Caco-2 (cell line): ENCODE results near the gene RPL38. TPM values are rescaled to one million over a fixed set of nuclear protein-coding genes. Genes with fewer than 3 reads are reported as not detected.

Source experiments
- BruUV-seq: library from RNA; stranded (reverse); fragments of 400-500 nt; replicated peaks from 2 replicates; lab custom pipeline; 2021; lab: Mats Ljungman, UMichigan
- CTCF ChIA-PET: fragments of 300-600 bp; sonication (Branson Sonifier 250); formaldehyde crosslinking; loops from one replicate; lab custom pipeline; 2022; ENCODE audit warnings: antibody characterized with exemption; lab: Charles Lee
- POLR2A ChIA-PET: fragments of 300-600 bp; sonication (Branson Sonifier 250); formaldehyde crosslinking; loops from one replicate; lab custom pipeline; 2022; ENCODE audit warnings: antibody characterized with exemption; lab: Charles Lee
- DNase-seq, 2 experiments: peaks; one replicate each; pipeline versions ENCODE4 v3.0.0 to v3.0.0-alpha.2; 2020 to 2022
- H3K27me3 ChIP-seq: replicated peaks from 2 replicates; pipeline ENCODE4 v1.6.0; 2011; ENCODE audit warnings: low read length; ENCODE audit not compliant: control insufficient read depth, insufficient read depth
- H3K36me3 ChIP-seq: 2 replicates; pipeline ENCODE4 v1.5.1; 2011; ENCODE audit warnings: low read length; ENCODE audit not compliant: control insufficient read depth, insufficient read depth
- H3K4me1 ChIP-seq: fragments of 250-450 bp; sonication (Bioruptor Pico); 2 replicates; pipeline ENCODE4 v1.5.1; 2020; ENCODE audit warnings: mild to moderate bottlenecking
- H3K4me3 ChIP-seq: 2 replicates; pipeline ENCODE4 v1.5.1; 2011; ENCODE audit warnings: low read depth, mild to moderate bottlenecking, control low read depth, low read length
- H3K9me3 ChIP-seq: fragments of 250-450 bp; sonication (Bioruptor Pico); 2 replicates; pipeline ENCODE4 v1.5.1; 2020; ENCODE audit warnings: mild to moderate bottlenecking, moderate library complexity
- H3K27ac Mint-ChIP-seq: one replicate; pipeline ENCODE4 v1.8.0; 2022; ENCODE audit warnings: mixed read lengths; ENCODE audit not compliant: unreplicated experiment
- H3K27me3 Mint-ChIP-seq: one replicate; pipeline ENCODE4 v1.8.0; 2022; ENCODE audit warnings: mixed read lengths; ENCODE audit not compliant: insufficient read depth, unreplicated experiment
- H3K36me3 Mint-ChIP-seq: one replicate; pipeline ENCODE4 v1.8.0; 2022; ENCODE audit warnings: mild to moderate bottlenecking, mixed read lengths; ENCODE audit not compliant: insufficient read depth, unreplicated experiment
- H3K4me1 Mint-ChIP-seq: one replicate; pipeline ENCODE4 v1.8.0; 2022; ENCODE audit warnings: low read depth, mixed read lengths; ENCODE audit not compliant: unreplicated experiment
- H3K4me3 Mint-ChIP-seq: one replicate; pipeline ENCODE4 v1.8.0; 2022; ENCODE audit warnings: mild to moderate bottlenecking, moderate library complexity, mixed read lengths; ENCODE audit not compliant: unreplicated experiment
- H3K9me3 Mint-ChIP-seq: one replicate; pipeline ENCODE4 v1.8.0; 2022; ENCODE audit warnings: mixed read lengths; ENCODE audit not compliant: unreplicated experiment
- intact Hi-C: fragments of 100-400 bp; cut with micrococcal nuclease; formaldehyde crosslinking; loops from one replicate; pipeline ENCODE4 v1.10.0; 2022; ENCODE audit not compliant: unreplicated experiment
- total RNA-seq: library from RNA; stranded (reverse); gene quantifications from 2 replicates; pipeline ENCODE4 v1.2.3, GENCODE V29; 2022
- TF ChIP-seq, protein P1 (sequence below), 2 experiments: fragments of 200-600 bp in 1 of 2; IDR thresholded peaks; 1 replicate in 1 of 2; 2 replicates in 1 of 2; pipeline versions ENCODE4 v1.5.1 to v1.8.0; 2011 to 2022; ENCODE audit warnings: antibody characterized with exemption in 1 of 2, control low read depth in 1 of 2, inconsistent platforms in 1 of 2, low read depth in 1 of 2, low read length in 1 of 2, mild to moderate bottlenecking in 1 of 2, moderate library complexity in 1 of 2; ENCODE audit not compliant: insufficient read depth in 1 of 2, severe bottlenecking in 1 of 2, unreplicated experiment in 1 of 2

RPL38 gene
- total RNA-seq, 1 experiment from 2014 or later = 1,319 TPM

DNA sequence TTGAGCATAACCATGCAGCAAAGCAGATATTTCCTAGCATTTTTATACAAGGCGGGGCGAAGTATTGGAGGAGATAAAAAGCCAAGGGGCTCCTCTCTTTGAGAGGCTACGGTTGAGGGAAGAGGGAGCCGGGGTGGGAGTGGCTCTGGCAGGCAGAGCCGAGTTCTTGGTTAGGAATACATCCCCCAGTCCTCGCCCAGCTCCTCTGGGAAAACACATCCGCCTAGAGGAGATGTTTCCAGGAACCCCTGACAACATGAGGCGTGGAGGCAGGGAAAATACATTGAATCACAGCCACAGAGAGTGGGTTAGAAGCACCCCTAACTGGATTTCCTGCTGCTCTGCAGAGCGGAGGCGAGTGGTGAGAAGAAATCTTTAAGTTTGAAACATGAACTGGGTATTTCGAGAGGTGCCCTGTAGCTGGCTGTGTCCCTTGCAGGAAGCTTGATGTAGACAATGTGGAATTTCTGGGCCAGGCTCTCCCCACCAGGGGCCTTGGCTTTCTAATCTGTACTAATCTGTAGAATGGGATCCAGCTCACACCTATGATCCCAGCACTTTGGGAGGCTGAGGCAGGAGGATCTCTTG, 37.2 kb downstream of the RPL38 start:
- POLR2A ChIA-PET = no interaction called here
- no peak for DNase-seq
- H3K4me1 Mint-ChIP-seq = no peaks in the 10 kb centered on the region
- no peak overlapping the region for H3K27ac Mint-ChIP-seq
- intact Hi-C loops = no loop called here
- H3K27me3 Mint-ChIP-seq = no peaks in the 10 kb centered on the region
- TF ChIP-seq, protein P1, sequence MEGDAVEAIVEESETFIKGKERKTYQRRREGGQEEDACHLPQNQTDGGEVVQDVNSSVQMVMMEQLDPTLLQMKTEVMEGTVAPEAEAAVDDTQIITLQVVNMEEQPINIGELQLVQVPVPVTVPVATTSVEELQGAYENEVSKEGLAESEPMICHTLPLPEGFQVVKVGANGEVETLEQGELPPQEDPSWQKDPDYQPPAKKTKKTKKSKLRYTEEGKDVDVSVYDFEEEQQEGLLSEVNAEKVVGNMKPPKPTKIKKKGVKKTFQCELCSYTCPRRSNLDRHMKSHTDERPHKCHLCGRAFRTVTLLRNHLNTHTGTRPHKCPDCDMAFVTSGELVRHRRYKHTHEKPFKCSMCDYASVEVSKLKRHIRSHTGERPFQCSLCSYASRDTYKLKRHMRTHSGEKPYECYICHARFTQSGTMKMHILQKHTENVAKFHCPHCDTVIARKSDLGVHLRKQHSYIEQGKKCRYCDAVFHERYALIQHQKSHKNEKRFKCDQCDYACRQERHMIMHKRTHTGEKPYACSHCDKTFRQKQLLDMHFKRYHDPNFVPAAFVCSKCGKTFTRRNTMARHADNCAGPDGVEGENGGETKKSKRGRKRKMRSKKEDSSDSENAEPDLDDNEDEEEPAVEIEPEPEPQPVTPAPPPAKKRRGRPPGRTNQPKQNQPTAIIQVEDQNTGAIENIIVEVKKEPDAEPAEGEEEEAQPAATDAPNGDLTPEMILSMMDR (IDR thresholded peaks at IDR 0.05; ENCODE audit: insufficient read depth in 1 of 2, low read depth in 1 of 2, low read length in 1 of 2, severe bottlenecking in 1 of 2, unreplicated experiment in 1 of 2) = no peak
- H3K4me3 Mint-ChIP-seq = no peak overlapping the region
- H3K27me3 ChIP-seq = no peaks in the 10 kb centered on the region
- CTCF ChIA-PET = no interaction called here
- no peaks in the 10 kb centered on the region for H3K9me3 Mint-ChIP-seq
- no peaks in the 10 kb centered on the region for H3K4me1 ChIP-seq
- BruUV-seq = no TSS peak
- H3K36me3 Mint-ChIP-seq = no peaks in the 10 kb centered on the region
- H3K4me3 ChIP-seq = no peak overlapping the region
- H3K9me3 ChIP-seq = no peaks in the 10 kb centered on the region
- H3K36me3 ChIP-seq = no peaks in the 10 kb centered on the region; the same call in 1 of the 2 replicates

DNA sequence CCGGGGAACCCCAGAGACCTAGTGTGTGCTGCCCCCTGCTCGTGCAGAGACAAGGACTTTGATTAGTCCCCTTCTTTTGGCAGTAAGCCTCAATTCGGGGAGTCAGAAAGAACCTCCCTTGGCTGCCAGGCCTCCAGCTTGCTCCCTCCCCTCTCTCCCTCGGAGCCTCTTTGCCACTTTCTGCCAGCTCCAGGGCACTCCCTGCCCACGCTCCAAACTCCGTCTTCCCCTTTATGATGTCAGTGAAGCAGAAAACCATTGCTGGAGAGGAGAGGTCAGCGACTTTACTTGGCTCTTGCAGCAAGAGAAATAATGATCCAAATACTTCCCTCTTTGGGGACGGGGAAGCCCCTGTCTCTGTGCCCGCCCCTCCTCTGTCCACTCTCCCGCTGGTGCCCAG, 38.0 kb downstream of the RPL38 start:
- Histone ChIP-seq H3K4me1 (no peaks in the 10 kb centered on the region), H3K36me3 (no peaks in the 10 kb centered on the region; the same call in 1 of the 2 replicates), H3K4me3 (no peak overlapping the region), H3K27me3 (no peaks in the 10 kb centered on the region), H3K9me3 (no peaks in the 10 kb centered on the region)
- DNase-seq = no peak
- Mint-ChIP-seq H3K36me3 (no peaks in the 10 kb centered on the region), H3K27ac (no peak overlapping the region), H3K4me1 (no peaks in the 10 kb centered on the region), H3K9me3 (no peaks in the 10 kb centered on the region), H3K27me3 (no peaks in the 10 kb centered on the region), H3K4me3 (no peak overlapping the region)
- TF ChIP-seq, protein P1 (IDR thresholded peaks at IDR 0.05; ENCODE audit: insufficient read depth in 1 of 2, low read depth in 1 of 2, low read length in 1 of 2, severe bottlenecking in 1 of 2, unreplicated experiment in 1 of 2) = no peak
- ChIA-PET POLR2A (no interaction called here), CTCF (no interaction called here)
- intact Hi-C loops = no loop called here
- BruUV-seq = no TSS peak

DNA sequence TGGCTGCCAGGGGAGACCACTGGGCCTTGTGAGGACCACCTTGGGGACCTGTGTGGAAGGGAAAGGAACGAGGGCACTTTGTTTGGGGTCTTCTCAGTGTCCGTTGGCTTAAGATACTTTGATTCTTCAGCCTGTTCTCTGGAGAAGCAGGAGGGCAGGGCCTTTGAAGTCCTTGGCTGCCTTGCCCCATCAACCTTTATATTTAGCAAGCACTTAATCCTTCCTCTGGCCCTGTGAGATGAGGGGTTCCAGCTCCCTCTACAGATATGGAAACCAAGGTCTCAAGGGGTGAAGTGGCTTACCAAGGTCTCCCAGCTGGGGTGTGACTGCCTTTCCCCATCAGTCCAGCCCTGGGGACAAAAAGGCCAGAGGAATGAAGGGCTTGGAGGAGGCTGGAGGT, 38.4 kb downstream of the RPL38 start:
- Mint-ChIP-seq H3K36me3 (no peaks in the 10 kb centered on the region), H3K9me3 (no peaks in the 10 kb centered on the region), H3K27ac (no peak overlapping the region), H3K4me3 (no peak overlapping the region), H3K27me3 (no peaks in the 10 kb centered on the region), H3K4me1 (no peaks in the 10 kb centered on the region)
- intact Hi-C loops = no loop called here
- Histone ChIP-seq H3K4me1 (no peaks in the 10 kb centered on the region), H3K9me3 (no peaks in the 10 kb centered on the region), H3K27me3 (no peaks in the 10 kb centered on the region), H3K36me3 (no peaks in the 10 kb centered on the region; the same call in 1 of the 2 replicates), H3K4me3 (no peak overlapping the region)
- CTCF ChIA-PET = no interaction called here
- TF ChIP-seq, protein P1 (IDR thresholded peaks at IDR 0.05; ENCODE audit: insufficient read depth in 1 of 2, low read depth in 1 of 2, low read length in 1 of 2, severe bottlenecking in 1 of 2, unreplicated experiment in 1 of 2) = no peak
- DNase-seq = no peak
- BruUV-seq = no TSS peak
- POLR2A ChIA-PET = no interaction called here
